HG03064 (cell line): ENCODE data around the gene UBE2E2.

Experiments used
- ATAC-seq: cut with Tn5 transposase; IDR thresholded peaks from one replicate; pipeline ENCODE4 v1.9.1; 2021; ENCODE audit warnings: low read depth; ENCODE audit not compliant: unreplicated experiment

The UBE2E2 gene

GRCh38 chr3:23565041-23565775 lies 362.1 kb downstream of the UBE2E2 start:
- no peak for ATAC-seq

GRCh38 chr3:23566499-23566898 lies 363.4 kb downstream of the UBE2E2 start:
- no peak for ATAC-seq

- ATAC-seq: no peak
These were observed 364.8 kb downstream of the UBE2E2 start for GRCh38 chr3:23567917-23568316.

GRCh38 chr3:23573827-23574226 lies 370.7 kb downstream of the UBE2E2 start:
- ATAC-seq: no peak

GRCh38 chr3:23574822-23575315 lies 371.7 kb downstream of the UBE2E2 start:
- no peak for ATAC-seq

- no peak for ATAC-seq
These were observed 372.6 kb downstream of the UBE2E2 start for GRCh38 chr3:23575697-23576096.

- ATAC-seq: no peak
These were observed 373.3 kb downstream of the UBE2E2 start for GRCh38 chr3:23576379-23576959.

- ATAC-seq: no peak
These were observed 377.1 kb downstream of the UBE2E2 start for GRCh38 chr3:23580096-23580713.

- ATAC-seq: no peak
These were observed 381.0 kb downstream of the UBE2E2 start for GRCh38 chr3:23583980-23584740.

GRCh38 chr3:23587513-23587912 lies 384.4 kb downstream of the UBE2E2 start:
- no peak for ATAC-seq

GRCh38 chr3:23588547-23588946 lies 385.4 kb downstream of the UBE2E2 start:
- ATAC-seq: no peak

GRCh38 chr3:23589602-23590001 lies 386.5 kb downstream of the UBE2E2 start:
- ATAC-seq: no peak

GRCh38 chr3:23590424-23591273 lies 387.5 kb downstream of the UBE2E2 start:
- ATAC-seq: peak; percentile 69

GRCh38 chr3:23591374-23591773 lies 388.2 kb downstream of the UBE2E2 start:
- no peak for ATAC-seq

- ATAC-seq: peak; percentile 54
These were observed 390.1 kb downstream of the UBE2E2 start for GRCh38 chr3:23592961-23593931.

GRCh38 chr3:23594066-23594465 lies 390.9 kb downstream of the UBE2E2 start:
- ATAC-seq: no peak

GRCh38 chr3:23594894-23595670 lies 392.0 kb downstream of the UBE2E2 start:
- ATAC-seq: no peak

- no peak for ATAC-seq
These were observed 392.7 kb downstream of the UBE2E2 start for GRCh38 chr3:23595851-23596250.
